D721Med (cell line): ENCODE measurements around the gene LSS.

Experiments used
- DNase-seq: peaks from one replicate; pipeline ENCODE4 v3.0.0; 2011; ENCODE audit warnings: low spot score; ENCODE audit not compliant: insufficient read length
- FAIRE-seq: peaks from 2 replicates; lab custom pipeline; 2011; peaks lifted over from hg19 to GRCh38; lab: Jason Lieb, UNC
- CTCF ChIP-seq: IDR thresholded peaks from 2 replicates; pipeline ENCODE4 v1.5.1; 2012; ENCODE audit warnings: mild to moderate bottlenecking, control low read depth; ENCODE audit not compliant: insufficient read depth; ENCODE audit errors: missing control alignments

Gene LSS

GRCh38 chr21:46218906-46219590 lies 9.5 kb downstream of the LSS start:
- FAIRE-seq = no peak
- DNase-seq = no peak
- TF ChIP-seq CTCF = no peak

- FAIRE-seq (no peak), DNase-seq (no peak)
- TF ChIP-seq CTCF = no peak
Measured at GRCh38 chr21:46217511-46218196, 10.9 kb downstream of the LSS start.

GRCh38 chr21:46216132-46216747 lies 12.3 kb downstream of the LSS start:
- TF ChIP-seq CTCF = no peak
- no peak for FAIRE-seq
- DNase-seq = no peak

GRCh38 chr21:46215436-46216131 lies 13.0 kb downstream of the LSS start:
- no peak for FAIRE-seq
- no peak for TF ChIP-seq CTCF
- no peak for DNase-seq

- no peak for TF ChIP-seq CTCF
Measured at GRCh38 chr21:46214478-46215340, 13.9 kb downstream of the LSS start.

GRCh38 chr21:46213620-46214286 lies 14.8 kb downstream of the LSS start:
- DNase-seq = no peak
- no peak for TF ChIP-seq CTCF
- FAIRE-seq = no peak

More at GRCh38 chr21:46214478-46215340, 13.9 kb downstream of the LSS start:
- FAIRE-seq (no peak), DNase-seq (no peak)
